ENCODE data around the gene CNGA4. TPM values are rescaled to one million over a fixed set of nuclear protein-coding genes. Genes with fewer than 3 reads are reported as not detected.

The CNGA4 gene
- total and polyA plus RNA-seq, 2 of the 13 experiments (the other 11 are each of a cell fraction or from before 2014, with no cell fraction given): 0.03 TPM; not detected in 1

DNA sequence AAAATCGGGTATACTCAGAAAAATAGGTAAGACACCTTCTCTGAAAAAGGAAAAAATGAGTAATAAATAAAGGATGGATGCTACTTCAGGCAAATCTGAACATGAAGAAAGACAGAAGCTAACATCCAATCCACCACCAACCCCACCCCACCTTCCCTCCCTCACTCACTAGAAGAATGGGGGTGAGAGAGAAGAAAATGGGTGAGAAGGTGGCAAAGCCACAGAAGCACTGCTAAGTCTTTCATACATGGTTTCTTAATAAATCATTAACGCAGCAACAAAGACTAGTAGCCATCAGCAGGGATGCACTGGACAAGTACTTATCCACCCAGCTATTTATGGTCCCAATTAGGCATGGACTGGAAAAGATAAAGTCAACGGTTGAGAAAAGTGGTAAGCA is 10.4 kb upstream of the CNGA4 start:
- in situ Hi-C loops (cut with HindIII; ENCODE audit: extremely low pct_ligation_motif_present, low pct_unique_long_range_greater_than_20kb): no loop called here
- WGBS (ENCODE audit: low lambda C conversion rate): 60% methylated on average over 3 of the region's 3 CpGs

DNA sequence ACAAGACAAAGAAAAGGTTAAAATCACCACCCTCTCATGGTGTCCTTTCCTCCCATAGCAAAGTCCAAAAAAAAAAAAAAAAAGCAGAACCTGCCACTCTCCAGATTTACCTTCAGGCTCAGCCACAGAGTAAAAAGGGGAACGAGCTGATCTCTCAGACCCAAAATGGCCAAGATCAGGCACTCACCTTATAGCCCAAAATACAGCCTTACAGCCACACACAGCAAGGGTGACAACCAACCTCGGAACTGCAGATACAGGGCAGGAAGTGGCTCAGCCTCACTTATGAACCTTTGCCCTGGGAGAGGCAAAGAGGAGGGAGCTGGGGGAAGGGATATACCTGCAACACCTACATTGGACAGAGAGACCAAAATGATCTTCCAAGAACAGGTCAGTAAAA is 9.0 kb upstream of the CNGA4 start:
- Histone ChIP-seq H3K36me3 (replicated peaks in 1 of 2; ENCODE audit: control insufficient read depth in 1 of 2, insufficient read depth in 2 of 2, low read length in 2 of 2) (no peaks in the 10 kb centered on the region; a peak in 1 of 5 replicates), H3K4me2 (ENCODE audit: low read depth, low read length) (peak overlapping the region; percentile 66), H3K79me2 (ENCODE audit: insufficient read depth, low read length) (peaks cover 49% of the 10 kb centered on the region), H2AFZ (ENCODE audit: low read length) (no peak overlapping the region), H3K27me3 (ENCODE audit: control insufficient read depth in 1 of 2, insufficient read depth in 2 of 2, low read length in 2 of 2) (no peaks in the 10 kb centered on the region; a peak in 1 of 5 replicates), H3K4me3 (replicated peaks in 1 of 3; ENCODE audit: insufficient read depth in 1 of 3, low read depth in 2 of 3, low read length in 3 of 3) (peak overlapping the region in 2 of 3 experiments; percentile 4 to 18; a peak in 1 of 6 replicates), H3K27ac (ENCODE audit: extremely low read length, insufficient read depth, low read length) (peak overlapping the region; percentile 21), H3K9ac (ENCODE audit: insufficient read depth, low read depth, low read length) (no peak overlapping the region), H3K4me1 (ENCODE audit: insufficient read depth, low read length) (peaks cover 34% of the 10 kb centered on the region), H4K20me1 (ENCODE audit: insufficient read depth, low read length) (no peaks in the 10 kb centered on the region), H3K9me3 (ENCODE audit: low read length) (no peaks in the 10 kb centered on the region)
- in situ Hi-C loops (cut with HindIII; ENCODE audit: extremely low pct_ligation_motif_present, low pct_unique_long_range_greater_than_20kb) (no loop called here), intact Hi-C loops (cut with micrococcal nuclease; ENCODE audit: unreplicated experiment) (loop anchor here (10.0 kb wide), 1 partner anchor 255 kb away; the partner anchor contains the start of genes ARFIP2 and TIMM10B)
- CTCF ChIA-PET (ENCODE audit: low intra/inter-chr PET ratio, low total read pairs): no interaction called here
- FAIRE-seq: peak; percentile 34
- 6% methylated on average over 2 of the region's 2 CpGs for WGBS (ENCODE audit: low lambda C conversion rate)
- peak; percentile 29 for DNase-seq (ENCODE audit: low spot score)
- POLR2A ChIA-PET: no interaction called here
- BruUV-seq (replicated peaks): no TSS peak
- no peak; the same call in 2 of the 3 replicates for ATAC-seq
- TF ChIP-seq BCL6 (CRISPR knock-in tag; IDR thresholded peaks at IDR 0.05) (no peak), HNF4A (CRISPR knock-in tag; IDR thresholded peaks at IDR 0.05) (peak; percentile 64), ETV5 (CRISPR knock-in tag; IDR thresholded peaks at IDR 0.05; ENCODE audit: borderline replicate concordance) (peak; percentile 73; the same call in 1 of the 2 replicates), ZBTB42 (CRISPR knock-in tag; IDR thresholded peaks at IDR 0.05) (no peak), HNF4G (IDR thresholded peaks at IDR 0.05; ENCODE audit: borderline replicate concordance, low read depth, low read length) (peak; percentile 41; the same call in 1 of the 2 replicates), HNF4G (CRISPR knock-in tag; IDR thresholded peaks at IDR 0.05; ENCODE audit: borderline replicate concordance, low read depth) (no peak), NPAS2 (CRISPR knock-in tag; IDR thresholded peaks at IDR 0.05; ENCODE audit: borderline replicate concordance) (no peak), KLF12 (CRISPR knock-in tag; IDR thresholded peaks at IDR 0.05; ENCODE audit: borderline replicate concordance) (0 out of 2 replicates have a peak, but pooled peaks have one; percentile 32), KMT2B (CRISPR knock-in tag; IDR thresholded peaks at IDR 0.05) (no peak), GABPB1 (CRISPR knock-in tag; IDR thresholded peaks at IDR 0.05) (peak; percentile 23; the same call in 1 of the 2 replicates)
- TF ChIP-seq, protein P1, sequence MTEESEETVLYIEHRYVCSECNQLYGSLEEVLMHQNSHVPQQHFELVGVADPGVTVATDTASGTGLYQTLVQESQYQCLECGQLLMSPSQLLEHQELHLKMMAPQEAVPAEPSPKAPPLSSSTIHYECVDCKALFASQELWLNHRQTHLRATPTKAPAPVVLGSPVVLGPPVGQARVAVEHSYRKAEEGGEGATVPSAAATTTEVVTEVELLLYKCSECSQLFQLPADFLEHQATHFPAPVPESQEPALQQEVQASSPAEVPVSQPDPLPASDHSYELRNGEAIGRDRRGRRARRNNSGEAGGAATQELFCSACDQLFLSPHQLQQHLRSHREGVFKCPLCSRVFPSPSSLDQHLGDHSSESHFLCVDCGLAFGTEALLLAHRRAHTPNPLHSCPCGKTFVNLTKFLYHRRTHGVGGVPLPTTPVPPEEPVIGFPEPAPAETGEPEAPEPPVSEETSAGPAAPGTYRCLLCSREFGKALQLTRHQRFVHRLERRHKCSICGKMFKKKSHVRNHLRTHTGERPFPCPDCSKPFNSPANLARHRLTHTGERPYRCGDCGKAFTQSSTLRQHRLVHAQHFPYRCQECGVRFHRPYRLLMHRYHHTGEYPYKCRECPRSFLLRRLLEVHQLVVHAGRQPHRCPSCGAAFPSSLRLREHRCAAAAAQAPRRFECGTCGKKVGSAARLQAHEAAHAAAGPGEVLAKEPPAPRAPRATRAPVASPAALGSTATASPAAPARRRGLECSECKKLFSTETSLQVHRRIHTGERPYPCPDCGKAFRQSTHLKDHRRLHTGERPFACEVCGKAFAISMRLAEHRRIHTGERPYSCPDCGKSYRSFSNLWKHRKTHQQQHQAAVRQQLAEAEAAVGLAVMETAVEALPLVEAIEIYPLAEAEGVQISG (CRISPR knock-in tag; IDR thresholded peaks at IDR 0.05): 0 out of 2 replicates have a peak, but pooled peaks have one; percentile 16

More for the DNA sequence above, 10.4 kb upstream of the CNGA4 start:
- TF ChIP-seq HHEX (CRISPR knock-in tag; IDR thresholded peaks at IDR 0.05) (no peak), HOXA7 (CRISPR knock-in tag; IDR thresholded peaks at IDR 0.05) (no peak), POLR2AphosphoS2 (IDR thresholded peaks at IDR 0.05; ENCODE audit: low read depth, low read length) (no peak), MAFG (CRISPR knock-in tag; IDR thresholded peaks at IDR 0.05) (no peak), ZFP90 (CRISPR knock-in tag; IDR thresholded peaks at IDR 0.05; ENCODE audit: borderline replicate concordance) (no peak), JUND (CRISPR knock-in tag; IDR thresholded peaks at IDR 0.05) (no peak), SCMH1 (CRISPR knock-in tag; IDR thresholded peaks at IDR 0.05; ENCODE audit: borderline replicate concordance) (no peak), ZNF589 (CRISPR knock-in tag; conservative IDR thresholded peaks at IDR 0.05) (no peak), SATB2 (CRISPR knock-in tag; IDR thresholded peaks at IDR 0.05) (no peak)
- Histone ChIP-seq H2AFZ (ENCODE audit: low read length) (no peak overlapping the region), H3K36me3 (replicated peaks in 1 of 2; ENCODE audit: control insufficient read depth in 1 of 2, insufficient read depth in 2 of 2, low read length in 2 of 2) (peaks cover 2 to 10% of the 10 kb centered on the region in 2 experiments; a peak in 4 of 5 replicates), H3K27ac (ENCODE audit: extremely low read length, insufficient read depth, low read length) (no peak overlapping the region), H3K79me2 (ENCODE audit: insufficient read depth, low read length) (peaks cover 40% of the 10 kb centered on the region), H3K4me2 (ENCODE audit: low read depth, low read length) (no peak overlapping the region), H3K9me3 (ENCODE audit: low read length) (no peaks in the 10 kb centered on the region), H3K9ac (ENCODE audit: insufficient read depth, low read depth, low read length) (no peak overlapping the region), H3K27me3 (ENCODE audit: control insufficient read depth in 1 of 2, insufficient read depth in 2 of 2, low read length in 2 of 2) (no peaks in the 10 kb centered on the region), H3K4me3 (replicated peaks in 1 of 3; ENCODE audit: insufficient read depth in 1 of 3, low read depth in 2 of 3, low read length in 3 of 3) (no peak overlapping the region), H3K4me1 (ENCODE audit: insufficient read depth, low read length) (peaks cover 29% of the 10 kb centered on the region), H4K20me1 (ENCODE audit: insufficient read depth, low read length) (no peaks in the 10 kb centered on the region)
- DNase-seq (ENCODE audit: low spot score) (no peak), ATAC-seq (no peak), FAIRE-seq (no peak)
- CTCF ChIA-PET (ENCODE audit: low intra/inter-chr PET ratio, low total read pairs): no interaction called here
- BruUV-seq (replicated peaks): no TSS peak
- intact Hi-C loops (cut with micrococcal nuclease; ENCODE audit: unreplicated experiment): no loop called here
- POLR2A ChIA-PET: no interaction called here
